AG09309 (cell line): ENCODE results near the gene NIM1K.

ENCODE experiments used
- DNase-seq: peaks from one replicate; pipeline ENCODE4 v3.0.0-alpha.2; 2010; ENCODE audit warnings: low read depth
- H3K4me3 ChIP-seq: 2 replicates; pipeline ENCODE4 v1.5.1; 2011; ENCODE audit warnings: mild to moderate bottlenecking, low read depth, low read length, moderate library complexity; ENCODE audit not compliant: control insufficient read depth
- CTCF ChIP-seq: IDR thresholded peaks from 2 replicates; pipeline ENCODE4 v1.5.1; 2011; ENCODE audit warnings: mild to moderate bottlenecking, low read depth, low read length, inconsistent platforms; ENCODE audit not compliant: insufficient read depth, control insufficient read depth; ENCODE audit errors: missing control alignments

Gene NIM1K

GRCh38 chr5:43216941-43217340 is 24.9 kb downstream of the NIM1K start:
- TF ChIP-seq CTCF, result no peak
- DNase-seq, result no peak
- no peak overlapping the region for H3K4me3 ChIP-seq

GRCh38 chr5:43219120-43219519 is 27.1 kb downstream of the NIM1K start:
- no peak overlapping the region for H3K4me3 ChIP-seq
- DNase-seq, result no peak
- no peak for TF ChIP-seq CTCF

GRCh38 chr5:43221502-43221901 is 29.5 kb downstream of the NIM1K start:
- H3K4me3 ChIP-seq, result no peak overlapping the region
- TF ChIP-seq CTCF, result no peak
- DNase-seq, result no peak

- H3K4me3 ChIP-seq, result no peak overlapping the region
- TF ChIP-seq CTCF, result no peak
- DNase-seq, result no peak
These were observed 33.7 kb downstream of the NIM1K start for GRCh38 chr5:43225649-43226245.

- H3K4me3 ChIP-seq, result no peak overlapping the region
- peak; percentile 40 for TF ChIP-seq CTCF
- peak; percentile 18 for DNase-seq
These were observed 35.6 kb downstream of the NIM1K start for GRCh38 chr5:43227655-43228054.

GRCh38 chr5:43230707-43231106 is 38.7 kb downstream of the NIM1K start:
- TF ChIP-seq CTCF, result no peak
- no peak for DNase-seq
- H3K4me3 ChIP-seq, result no peak overlapping the region

GRCh38 chr5:43231977-43232376 is 40.0 kb downstream of the NIM1K start:
- no peak overlapping the region for H3K4me3 ChIP-seq
- DNase-seq, result no peak
- TF ChIP-seq CTCF, result no peak
